ENCODE results near the gene CDX1.

The CDX1 gene

DNA sequence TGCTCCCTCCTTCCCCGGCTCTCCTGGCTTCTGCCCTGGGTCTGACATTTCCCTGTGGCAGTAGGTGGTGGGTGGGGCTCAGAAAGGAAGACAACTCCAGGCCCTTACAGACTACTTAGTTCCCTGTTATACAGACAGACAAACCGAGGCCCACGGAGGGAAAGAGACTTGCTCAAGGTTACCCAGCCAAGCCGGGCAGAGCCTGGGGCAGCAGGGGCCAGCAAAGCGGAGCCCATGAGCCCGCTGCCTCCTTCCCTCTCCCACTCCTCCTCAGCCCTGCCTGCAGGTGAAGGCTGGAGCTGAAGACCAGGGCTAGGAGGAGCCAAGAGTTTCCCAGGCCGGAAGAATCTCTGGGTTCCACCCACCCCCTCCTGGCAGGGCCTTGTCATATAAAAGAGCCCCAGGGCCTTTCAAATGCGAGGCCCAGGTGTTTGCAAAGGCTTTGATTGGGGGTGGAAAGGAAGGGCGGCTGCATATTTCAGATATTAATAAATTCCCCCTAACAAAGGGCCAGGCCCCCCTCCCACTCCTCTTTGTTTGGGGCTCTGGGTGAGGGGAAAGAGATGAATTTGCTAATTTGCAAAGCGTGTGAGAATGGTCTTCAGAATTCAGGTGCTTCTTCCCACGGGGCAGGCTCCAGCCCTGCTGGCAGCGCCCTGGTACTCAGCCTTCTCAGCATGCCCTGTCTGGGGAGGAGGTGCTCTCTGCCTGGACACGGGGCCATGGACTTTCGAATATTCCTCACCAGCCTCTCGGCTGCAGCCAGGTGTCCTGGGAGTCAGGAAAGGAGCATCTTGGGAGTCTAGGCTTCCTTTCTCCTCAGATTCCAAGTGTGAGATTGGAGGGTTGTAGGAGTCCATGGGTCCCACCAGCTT lies 44.8 kb downstream of the CDX1 start:
- TF ChIP-seq, protein P1, sequence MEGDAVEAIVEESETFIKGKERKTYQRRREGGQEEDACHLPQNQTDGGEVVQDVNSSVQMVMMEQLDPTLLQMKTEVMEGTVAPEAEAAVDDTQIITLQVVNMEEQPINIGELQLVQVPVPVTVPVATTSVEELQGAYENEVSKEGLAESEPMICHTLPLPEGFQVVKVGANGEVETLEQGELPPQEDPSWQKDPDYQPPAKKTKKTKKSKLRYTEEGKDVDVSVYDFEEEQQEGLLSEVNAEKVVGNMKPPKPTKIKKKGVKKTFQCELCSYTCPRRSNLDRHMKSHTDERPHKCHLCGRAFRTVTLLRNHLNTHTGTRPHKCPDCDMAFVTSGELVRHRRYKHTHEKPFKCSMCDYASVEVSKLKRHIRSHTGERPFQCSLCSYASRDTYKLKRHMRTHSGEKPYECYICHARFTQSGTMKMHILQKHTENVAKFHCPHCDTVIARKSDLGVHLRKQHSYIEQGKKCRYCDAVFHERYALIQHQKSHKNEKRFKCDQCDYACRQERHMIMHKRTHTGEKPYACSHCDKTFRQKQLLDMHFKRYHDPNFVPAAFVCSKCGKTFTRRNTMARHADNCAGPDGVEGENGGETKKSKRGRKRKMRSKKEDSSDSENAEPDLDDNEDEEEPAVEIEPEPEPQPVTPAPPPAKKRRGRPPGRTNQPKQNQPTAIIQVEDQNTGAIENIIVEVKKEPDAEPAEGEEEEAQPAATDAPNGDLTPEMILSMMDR (conservative IDR thresholded peaks at IDR 0.05): no peak
- H3K27ac ChIP-seq: no peak overlapping the region

DNA sequence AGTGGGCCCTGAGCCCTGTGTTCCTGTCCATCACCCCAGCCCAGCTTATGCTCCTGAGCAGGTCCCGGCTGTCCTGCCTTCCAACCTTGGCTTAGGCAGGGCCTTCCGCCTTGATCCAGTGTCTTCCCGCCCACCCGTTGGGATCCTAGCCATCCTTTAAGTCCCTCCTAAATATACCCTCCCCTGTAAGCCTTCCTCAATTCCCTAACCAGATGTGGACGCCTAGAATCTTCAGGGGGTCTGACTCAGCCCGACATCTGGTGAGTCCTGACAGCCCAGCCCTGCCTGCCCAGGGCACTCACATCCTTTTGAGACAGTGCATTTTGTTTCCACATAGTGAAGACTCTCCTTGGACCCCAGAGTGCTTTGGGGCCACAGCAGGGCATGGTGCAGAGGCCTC lies 47.0 kb downstream of the CDX1 start:
- no peak overlapping the region for H3K27ac ChIP-seq
- TF ChIP-seq, protein P1 (conservative IDR thresholded peaks at IDR 0.05): no peak

GRCh38 chr5:150214289-150214688 lies 47.7 kb downstream of the CDX1 start:
- no peak overlapping the region for H3K27ac ChIP-seq
- TF ChIP-seq, protein P1 (conservative IDR thresholded peaks at IDR 0.05): no peak

GRCh38 chr5:150215979-150216944 lies 49.7 kb downstream of the CDX1 start:
- no peak overlapping the region for H3K27ac ChIP-seq

DNA sequence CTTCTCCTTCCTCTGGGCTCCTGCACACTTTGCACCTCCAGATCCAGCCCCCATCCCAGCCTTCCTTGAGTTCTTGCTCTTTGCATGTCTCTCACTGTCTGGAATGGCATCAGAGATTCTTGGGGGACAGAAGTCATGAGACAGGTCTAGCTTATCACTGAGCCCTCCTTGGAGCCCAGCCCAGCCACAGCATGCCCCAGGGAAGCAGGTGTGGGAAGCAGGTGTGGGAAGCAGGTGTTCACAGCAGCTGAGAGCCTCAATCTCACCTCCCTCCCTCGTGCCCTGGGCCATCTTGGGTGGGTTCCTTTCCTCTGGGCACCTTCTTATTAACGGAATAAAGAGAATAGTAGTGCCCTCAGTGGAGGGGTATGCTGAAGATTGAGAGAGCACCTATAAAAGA lies 50.5 kb downstream of the CDX1 start:
- TF ChIP-seq, protein P1 (conservative IDR thresholded peaks at IDR 0.05): no peak
- no peak overlapping the region for H3K27ac ChIP-seq

More at GRCh38 chr5:150215979-150216944, 49.7 kb downstream of the CDX1 start:
- TF ChIP-seq, protein P1 (conservative IDR thresholded peaks at IDR 0.05): no peak

GRCh38 chr5:150217873-150218692 lies 51.5 kb downstream of the CDX1 start:
- TF ChIP-seq, protein P1 (conservative IDR thresholded peaks at IDR 0.05): peak; percentile 88
- H3K27ac ChIP-seq: no peak overlapping the region
